Stimulated activated CD4-positive, alpha-beta T cell treated with anti-CD3 and anti-CD28 coated beads, TNF-alpha, amount 100 ng/mL, for 48 hours (primary cell): ENCODE results near the gene SUSD2.
"Not testable (repeated sequence)": the region's sequence is repeated elsewhere in the genome, so short reads cannot be mapped to it uniquely, and the experiment has no call there.

Experiments used
- DNase-seq, 3 donors: peaks; one replicate each; pipeline ENCODE4 v3.0.0-alpha.2; 2020; ENCODE audit warnings: low read depth in 3 of 3

SUSD2 gene

GRCh38 chr22:24213111-24213510 is 31.8 kb downstream of the SUSD2 start:
- not testable (repeated sequence) for DNase-seq

GRCh38 chr22:24214467-24215285 is 33.4 kb downstream of the SUSD2 start:
- DNase-seq, result no peak

GRCh38 chr22:24216541-24217209 is 35.4 kb downstream of the SUSD2 start:
- DNase-seq, result no peak

GRCh38 chr22:24217384-24217783 is 36.1 kb downstream of the SUSD2 start:
- DNase-seq, result no peak

GRCh38 chr22:24219750-24220149 is 38.5 kb downstream of the SUSD2 start:
- no peak for DNase-seq

- no peak for DNase-seq
These were observed 43.2 kb downstream of the SUSD2 start for GRCh38 chr22:24224468-24224867.

GRCh38 chr22:24225044-24225601 is 43.8 kb downstream of the SUSD2 start:
- no peak for DNase-seq

- no peak for DNase-seq
These were observed 44.7 kb downstream of the SUSD2 start for GRCh38 chr22:24225951-24226350.

- DNase-seq, result peak; percentile 33 to 65 (median 56)
These were observed 49.8 kb downstream of the SUSD2 start for GRCh38 chr22:24230911-24231656.

- no peak for DNase-seq
These were observed 50.4 kb downstream of the SUSD2 start for GRCh38 chr22:24231706-24232105.

GRCh38 chr22:24232124-24232523 is 50.8 kb downstream of the SUSD2 start:
- no peak for DNase-seq

- DNase-seq, result no peak
These were observed 51.4 kb downstream of the SUSD2 start for GRCh38 chr22:24232725-24233124.

- no peak for DNase-seq
These were observed 51.9 kb downstream of the SUSD2 start for GRCh38 chr22:24233235-24233634.

- no peak for DNase-seq
These were observed 52.5 kb downstream of the SUSD2 start for GRCh38 chr22:24233816-24234215.

- DNase-seq, result no peak
These were observed 54.0 kb downstream of the SUSD2 start for GRCh38 chr22:24235315-24235714.

GRCh38 chr22:24236656-24237055 is 55.4 kb downstream of the SUSD2 start:
- DNase-seq, result no peak

- not testable (repeated sequence) for DNase-seq
These were observed 56.9 kb downstream of the SUSD2 start for GRCh38 chr22:24238101-24238694.
